ENCODE measurements around the gene CR1L.
"Not testable (repeated sequence)": the region's sequence is repeated elsewhere in the genome, so short reads cannot be mapped to it uniquely, and the experiment has no call there.

CR1L gene

DNA sequence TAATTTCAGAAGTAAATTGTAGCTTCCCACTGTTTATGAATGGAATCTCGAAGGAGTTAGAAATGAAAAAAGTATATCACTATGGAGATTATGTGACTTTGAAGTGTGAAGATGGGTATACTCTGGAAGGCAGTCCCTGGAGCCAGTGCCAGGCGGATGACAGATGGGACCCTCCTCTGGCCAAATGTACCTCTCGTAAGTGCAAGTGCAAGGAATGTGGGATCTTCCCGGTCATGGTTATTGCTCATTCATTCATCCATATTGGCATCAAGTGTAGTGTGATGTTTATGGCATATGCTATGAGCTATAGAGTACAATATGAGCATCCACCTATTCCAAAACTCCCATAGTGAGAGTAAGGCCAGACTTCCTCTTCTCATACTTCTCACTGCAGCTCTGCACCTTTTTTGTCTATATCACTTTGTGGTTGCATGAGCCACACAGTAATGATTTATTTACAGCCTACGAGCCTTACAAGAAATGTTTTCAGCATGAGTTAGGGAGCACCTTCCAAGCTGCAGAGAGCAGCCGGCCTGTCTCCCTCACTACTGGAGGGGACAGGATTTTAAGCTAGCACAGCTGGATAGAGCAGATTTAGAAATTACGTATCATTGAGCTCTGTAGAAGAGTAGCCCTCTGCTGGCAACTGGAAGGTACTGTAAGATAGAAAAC, 24.9 kb upstream of the CR1L start:
- no peak for DNase-seq
- peak; percentile 94 for TF ChIP-seq CTCF (IDR thresholded peaks at IDR 0.05; ENCODE audit: low read depth, low read length)
- H3K27me3 ChIP-seq (ENCODE audit: insufficient read depth, low read depth, severe bottlenecking), result peaks cover 88% of the 10 kb centered on the region
- H3K4me3 ChIP-seq (ENCODE audit: low read depth, low read length), result no peak overlapping the region
- no peaks in the 10 kb centered on the region for H3K9me3 ChIP-seq (ENCODE audit: severe bottlenecking)
- no peaks in the 10 kb centered on the region for H3K36me3 ChIP-seq
- no peak overlapping the region for H3K27ac ChIP-seq

DNA sequence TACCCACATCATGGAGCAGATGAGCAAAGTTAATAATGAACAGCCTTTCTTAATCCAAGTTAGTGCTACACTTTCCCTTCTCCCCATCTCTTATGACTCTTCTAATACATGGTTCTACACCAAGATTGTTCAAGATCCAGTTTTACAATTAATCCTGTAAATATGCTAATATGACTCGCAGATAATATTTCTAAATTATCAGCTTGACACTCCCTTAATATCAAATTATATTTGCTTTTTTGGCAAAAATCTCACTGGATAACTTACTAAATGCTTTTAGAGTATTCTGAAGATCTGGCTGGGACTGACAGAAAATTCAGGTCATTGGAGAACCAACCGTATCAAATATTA, 24.4 kb upstream of the CR1L start:
- H3K9me3 ChIP-seq (ENCODE audit: severe bottlenecking), result no peaks in the 10 kb centered on the region
- peaks cover 87% of the 10 kb centered on the region for H3K27me3 ChIP-seq (ENCODE audit: insufficient read depth, low read depth, severe bottlenecking)
- no peak for DNase-seq
- H3K4me3 ChIP-seq (ENCODE audit: low read depth, low read length), result no peak overlapping the region
- H3K27ac ChIP-seq, result no peak overlapping the region
- no peaks in the 10 kb centered on the region for H3K36me3 ChIP-seq
- no peak for TF ChIP-seq CTCF (IDR thresholded peaks at IDR 0.05; ENCODE audit: low read depth, low read length)

GRCh38 chr1:207625504-207626071, 19.3 kb upstream of the CR1L start:
- H3K4me3 ChIP-seq (ENCODE audit: low read depth, low read length); H3K27ac ChIP-seq; H3K9me3 ChIP-seq (ENCODE audit: severe bottlenecking); H3K36me3 ChIP-seq; DNase-seq: not testable (repeated sequence)
- peaks cover 87% of the 10 kb centered on the region for H3K27me3 ChIP-seq (ENCODE audit: insufficient read depth, low read depth, severe bottlenecking)

GRCh38 chr1:207626972-207627337, 18.0 kb upstream of the CR1L start:
- TF ChIP-seq CTCF (IDR thresholded peaks at IDR 0.05; ENCODE audit: low read depth, low read length), result no peak
- Histone ChIP-seq H3K36me3 (no peaks in the 10 kb centered on the region), H3K9me3 (ENCODE audit: severe bottlenecking) (no peaks in the 10 kb centered on the region), H3K27ac (no peak overlapping the region), H3K27me3 (ENCODE audit: insufficient read depth, low read depth, severe bottlenecking) (peaks cover 90% of the 10 kb centered on the region), H3K4me3 (ENCODE audit: low read depth, low read length) (no peak overlapping the region)
- DNase-seq, result no peak

DNA sequence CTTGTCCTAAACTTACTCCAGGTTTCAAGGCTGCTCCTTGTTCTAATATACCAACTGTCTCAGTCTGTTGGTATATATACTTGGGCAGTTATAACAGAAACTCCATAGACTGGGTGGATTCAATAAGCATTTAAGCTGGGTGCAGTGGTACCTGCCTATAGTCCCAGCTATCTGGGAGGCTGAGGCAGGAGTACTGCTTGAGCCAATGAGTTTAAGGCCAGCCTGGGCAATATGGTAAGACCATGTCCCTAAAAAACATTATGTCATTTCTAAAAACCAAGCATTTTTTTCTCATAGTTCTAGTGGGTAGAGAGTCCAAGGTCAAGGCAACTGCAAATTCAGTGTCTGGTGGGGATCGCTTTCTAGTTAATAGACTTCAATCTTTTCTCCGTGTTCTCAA, 17.4 kb upstream of the CR1L start:
- Histone ChIP-seq H3K27me3 (ENCODE audit: insufficient read depth, low read depth, severe bottlenecking) (peaks cover 90% of the 10 kb centered on the region), H3K9me3 (ENCODE audit: severe bottlenecking) (no peaks in the 10 kb centered on the region), H3K27ac (no peak overlapping the region), H3K4me3 (ENCODE audit: low read depth, low read length) (no peak overlapping the region), H3K36me3 (no peaks in the 10 kb centered on the region)
- TF ChIP-seq CTCF (IDR thresholded peaks at IDR 0.05; ENCODE audit: low read depth, low read length), result no peak
- no peak for DNase-seq

GRCh38 chr1:207628776-207629175, 16.2 kb upstream of the CR1L start:
- H3K4me3 ChIP-seq (ENCODE audit: low read depth, low read length), result no peak overlapping the region
- TF ChIP-seq CTCF (IDR thresholded peaks at IDR 0.05; ENCODE audit: low read depth, low read length), result no peak
- no peaks in the 10 kb centered on the region for H3K9me3 ChIP-seq (ENCODE audit: severe bottlenecking)
- no peaks in the 10 kb centered on the region for H3K36me3 ChIP-seq
- peaks cover 95% of the 10 kb centered on the region for H3K27me3 ChIP-seq (ENCODE audit: insufficient read depth, low read depth, severe bottlenecking)
- DNase-seq, result no peak
- H3K27ac ChIP-seq, result no peak overlapping the region
